Omental fat pad (tissue), 4 donors: ENCODE results near the gene UBTD1. TPM values are rescaled to one million over a fixed set of nuclear protein-coding genes. Genes with fewer than 3 reads are reported as not detected.

Experiments
- ATAC-seq: fragments of 150-250 bp; one replicate; pipeline ENCODE4 v1.9.1; 2016; ENCODE audit warnings: mild to moderate bottlenecking, moderate library complexity; ENCODE audit not compliant: low FRiP score
- DNase-seq: peaks from one replicate; pipeline ENCODE4 v3.0.0-alpha.2; 2019; ENCODE audit warnings: low spot score
- total RNA-seq, 4 donors: library from RNA; depleted of rRNA; stranded (reverse); fragments of >200 nt; gene quantifications; one replicate each; pipeline ENCODE4 v1.1.0, GENCODE V29; 2016
- TF ChIP-seq, protein P1 (sequence below), 3 donors: fragments of 450-650 bp; IDR thresholded peaks; one replicate each; pipeline ENCODE4 v1.5.1; 2016 to 2017; ENCODE audit warnings: antibody characterized with exemption in 3 of 3, mild to moderate bottlenecking in 3 of 3, moderate library complexity in 2 of 3

UBTD1 gene
- total RNA-seq, 4 donors from 2014 or later, result 15.6 to 22.8 (median 19.2) TPM

DNA sequence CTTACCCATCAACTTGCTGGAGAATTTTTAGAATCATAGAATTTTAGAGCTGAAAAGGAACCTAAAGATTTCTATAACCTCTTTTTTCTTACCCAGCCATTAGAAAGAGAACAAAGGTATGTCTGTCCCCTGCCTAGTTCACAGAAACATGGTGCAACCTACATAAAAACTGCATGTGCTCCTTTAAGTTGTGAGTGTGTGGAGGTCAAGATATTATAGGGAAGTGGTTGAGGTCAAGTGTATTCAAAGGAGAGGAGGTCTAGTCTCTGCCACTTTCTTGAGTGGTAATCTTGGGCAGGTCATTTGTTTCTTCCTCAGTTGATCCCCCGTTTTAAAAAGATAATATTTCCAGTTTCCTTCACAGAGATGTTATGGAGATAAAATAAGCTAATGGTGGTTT, 6.4 kb downstream of the UBTD1 start:
- TF ChIP-seq, protein P1, sequence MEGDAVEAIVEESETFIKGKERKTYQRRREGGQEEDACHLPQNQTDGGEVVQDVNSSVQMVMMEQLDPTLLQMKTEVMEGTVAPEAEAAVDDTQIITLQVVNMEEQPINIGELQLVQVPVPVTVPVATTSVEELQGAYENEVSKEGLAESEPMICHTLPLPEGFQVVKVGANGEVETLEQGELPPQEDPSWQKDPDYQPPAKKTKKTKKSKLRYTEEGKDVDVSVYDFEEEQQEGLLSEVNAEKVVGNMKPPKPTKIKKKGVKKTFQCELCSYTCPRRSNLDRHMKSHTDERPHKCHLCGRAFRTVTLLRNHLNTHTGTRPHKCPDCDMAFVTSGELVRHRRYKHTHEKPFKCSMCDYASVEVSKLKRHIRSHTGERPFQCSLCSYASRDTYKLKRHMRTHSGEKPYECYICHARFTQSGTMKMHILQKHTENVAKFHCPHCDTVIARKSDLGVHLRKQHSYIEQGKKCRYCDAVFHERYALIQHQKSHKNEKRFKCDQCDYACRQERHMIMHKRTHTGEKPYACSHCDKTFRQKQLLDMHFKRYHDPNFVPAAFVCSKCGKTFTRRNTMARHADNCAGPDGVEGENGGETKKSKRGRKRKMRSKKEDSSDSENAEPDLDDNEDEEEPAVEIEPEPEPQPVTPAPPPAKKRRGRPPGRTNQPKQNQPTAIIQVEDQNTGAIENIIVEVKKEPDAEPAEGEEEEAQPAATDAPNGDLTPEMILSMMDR (IDR thresholded peaks at IDR 0.05), result no peak
- no peak for ATAC-seq

DNA sequence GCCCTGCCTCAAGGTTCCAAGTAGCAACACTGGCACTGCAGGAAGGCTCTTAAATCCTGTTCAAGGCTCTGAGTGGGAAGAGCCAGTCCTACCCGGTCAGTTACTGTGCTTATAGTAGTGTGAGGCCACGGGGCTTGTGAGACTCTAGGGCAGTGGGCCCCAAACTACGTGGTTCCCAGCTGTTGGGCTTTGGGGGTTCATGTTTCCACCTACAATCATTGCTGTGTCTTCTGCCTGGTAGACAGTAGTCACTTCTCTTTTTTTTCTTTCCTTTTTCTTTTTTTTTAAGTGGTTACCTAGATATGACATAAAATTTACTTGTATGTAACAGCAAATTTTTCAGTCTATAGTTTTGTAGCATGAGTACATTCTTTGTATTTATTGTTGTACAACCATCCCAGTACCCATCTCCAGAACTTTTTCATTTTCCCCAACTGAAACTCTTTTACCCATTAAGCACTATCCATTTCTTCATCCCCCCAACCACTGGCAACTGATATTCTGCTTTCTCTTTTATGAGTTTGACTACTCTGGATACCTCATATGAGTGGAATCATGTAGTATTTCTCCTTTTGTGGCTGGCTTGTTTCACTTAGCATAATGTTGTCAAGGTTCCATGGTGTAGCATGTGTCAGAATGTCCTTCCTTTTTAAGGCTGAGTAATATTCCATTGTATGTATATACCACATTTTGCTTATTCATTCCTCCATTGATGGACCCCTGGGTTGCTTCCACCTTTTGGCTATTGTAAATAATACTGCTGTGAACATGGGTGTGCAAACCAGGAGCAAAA, 7.7 kb downstream of the UBTD1 start:
- TF ChIP-seq, protein P1 (IDR thresholded peaks at IDR 0.05), result no peak
- DNase-seq, result no peak

More for the DNA sequence above, 6.4 kb downstream of the UBTD1 start:
- no peak for DNase-seq

DNA sequence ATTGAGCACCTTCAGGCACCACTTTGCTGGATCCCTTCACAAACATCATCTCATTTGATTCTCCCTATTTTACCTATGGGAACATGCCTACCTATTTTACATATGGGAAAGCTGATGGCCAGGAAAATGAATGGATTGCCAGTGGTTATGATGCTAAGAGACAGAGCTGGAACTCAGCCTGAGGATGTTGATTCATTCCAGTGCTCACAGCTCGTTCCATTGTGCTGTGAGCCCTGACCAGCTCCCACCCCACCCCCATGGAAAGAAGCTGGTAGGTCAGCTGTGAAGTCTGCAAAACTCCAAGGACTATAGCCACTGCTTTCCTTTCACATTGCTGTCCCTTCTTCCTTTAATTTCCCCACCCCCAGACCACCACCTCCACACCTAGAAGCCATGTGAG, 9.6 kb downstream of the UBTD1 start:
- DNase-seq (no peak), ATAC-seq (no peak)
- TF ChIP-seq, protein P1 (IDR thresholded peaks at IDR 0.05), result no peak

More for the DNA sequence above, 7.7 kb downstream of the UBTD1 start:
- ATAC-seq, result no peak

DNA sequence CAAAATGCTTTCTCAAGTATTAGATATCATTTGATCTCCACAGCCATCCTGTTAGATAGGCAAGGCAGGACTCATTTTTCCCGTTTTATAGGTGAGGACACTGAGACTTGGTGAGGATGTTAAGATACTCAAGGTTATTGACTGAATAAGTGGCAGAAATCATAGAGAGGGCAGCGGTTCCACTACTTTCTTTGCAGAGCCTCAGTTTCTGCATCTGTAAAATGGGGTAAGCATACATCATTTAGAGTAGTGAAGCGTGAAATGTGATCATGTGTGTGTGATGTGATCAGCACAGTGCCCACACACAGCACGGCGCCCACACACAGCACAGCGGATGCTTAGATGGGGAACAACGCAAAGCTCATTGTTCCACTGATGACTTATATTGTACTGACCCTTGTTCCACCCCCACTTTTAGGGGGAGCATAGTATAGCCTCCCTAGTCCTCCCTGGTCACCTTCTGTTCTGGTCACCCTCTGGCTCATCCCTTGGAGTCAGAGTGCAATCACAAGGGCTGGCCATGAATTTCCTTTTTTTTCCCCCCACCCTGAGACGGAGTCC, 10.5 kb downstream of the UBTD1 start:
- DNase-seq (no peak), ATAC-seq (no peak)
- TF ChIP-seq, protein P1 (IDR thresholded peaks at IDR 0.05), result no peak

DNA sequence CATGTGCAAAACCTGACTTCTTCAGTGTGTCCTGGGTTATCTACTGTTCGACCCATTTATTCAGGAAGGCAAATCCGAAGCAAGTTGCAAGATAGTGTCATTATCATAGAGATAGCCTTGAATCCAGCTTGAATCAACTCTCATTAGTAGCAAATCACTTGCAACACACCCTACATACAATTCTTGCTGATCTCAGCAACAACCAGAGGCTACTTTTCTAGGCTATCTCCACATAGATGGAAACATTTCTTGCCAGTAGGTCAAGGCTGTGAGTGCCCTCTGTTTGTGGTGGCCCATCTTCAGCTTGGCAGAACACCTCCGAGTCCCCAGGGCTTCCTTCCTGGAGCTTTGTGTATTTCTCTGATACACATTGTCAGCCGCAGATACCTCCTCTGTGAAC, 12.0 kb downstream of the UBTD1 start:
- ATAC-seq (no peak), DNase-seq (no peak)
- TF ChIP-seq, protein P1 (IDR thresholded peaks at IDR 0.05), result no peak

DNA sequence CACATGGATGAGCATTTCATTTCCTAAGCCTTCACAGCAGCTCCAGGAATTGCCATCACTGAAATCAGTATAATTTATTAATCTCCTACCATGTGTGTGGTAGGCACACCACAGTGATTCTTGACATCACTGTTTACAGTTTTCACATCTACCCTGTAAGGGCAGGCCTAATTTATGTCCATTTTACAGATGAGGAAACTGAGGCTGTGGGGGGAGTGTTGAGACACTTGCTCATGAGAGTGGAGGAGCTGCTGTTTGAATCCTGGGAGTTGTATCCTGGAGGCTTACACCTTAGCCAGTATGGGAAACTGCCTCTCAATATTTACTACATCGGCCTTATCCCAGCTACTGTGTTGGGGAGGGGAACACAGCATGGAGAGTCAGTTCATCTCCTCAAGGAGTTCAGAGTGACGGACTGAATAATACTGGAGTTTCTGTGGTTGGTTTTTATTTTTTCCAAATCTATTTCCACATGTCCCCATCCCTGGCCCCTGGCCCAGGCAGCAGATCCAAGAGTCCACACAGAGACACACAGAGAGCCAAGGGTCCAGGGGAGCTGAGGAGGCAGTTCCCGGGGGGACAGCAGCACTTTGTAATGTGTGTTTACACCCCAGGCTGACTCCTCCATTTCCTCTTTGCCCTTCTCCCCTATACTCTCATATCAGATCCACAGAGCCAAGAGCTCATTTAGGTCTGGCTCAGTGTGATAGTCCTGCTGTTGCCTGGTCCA, 13.2 kb downstream of the UBTD1 start:
- ATAC-seq (peak; percentile 58), DNase-seq (no peak)
- TF ChIP-seq, protein P1 (IDR thresholded peaks at IDR 0.05), result no peak
